ENCODE data around the gene ECHS1.
"Not testable (repeated sequence)": the region's sequence is repeated elsewhere in the genome, so short reads cannot be mapped to it uniquely, and the experiment has no call there.

The ECHS1 gene

DNA sequence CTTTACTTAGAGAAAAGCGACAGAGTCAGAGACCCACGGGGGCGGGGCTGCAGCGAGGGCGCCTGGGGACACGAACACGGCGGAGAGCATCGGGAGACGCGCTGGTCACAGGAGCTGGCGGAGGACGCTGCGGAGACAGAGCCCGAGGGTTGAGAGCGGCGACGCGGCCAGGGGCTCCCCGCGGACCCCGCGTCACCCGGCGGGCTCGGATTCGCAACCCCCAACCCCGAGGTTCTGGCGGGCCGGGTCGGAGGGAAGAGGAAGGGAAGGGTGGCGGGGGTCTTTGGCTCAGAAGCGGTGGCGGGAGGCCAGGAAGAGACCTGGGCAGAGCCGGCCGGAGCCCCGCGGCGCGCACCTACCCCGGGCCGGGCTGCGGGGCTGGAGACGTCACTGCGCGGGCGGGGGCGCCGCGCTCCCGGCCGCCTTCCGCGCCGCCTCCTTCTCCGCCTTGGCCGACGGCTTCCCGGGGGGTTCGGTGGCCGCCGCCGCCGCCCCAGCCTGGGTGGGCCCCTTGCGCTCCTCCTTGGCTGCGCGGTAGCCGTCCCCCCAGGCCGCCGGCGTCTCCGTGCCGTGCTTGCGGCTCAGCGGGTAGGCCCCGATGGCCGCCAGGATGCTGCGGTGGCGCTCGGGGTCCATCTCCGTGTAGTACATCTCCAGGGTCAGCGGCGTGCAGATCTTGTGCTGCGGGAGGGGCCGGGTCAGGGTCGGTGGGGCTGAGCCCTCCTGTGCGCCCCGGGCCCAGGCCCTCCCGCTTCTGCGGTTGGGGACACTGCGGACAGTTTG lies 47.5 kb downstream of the ECHS1 start:
- Histone ChIP-seq H2BK12ac (ENCODE audit: low read length) (no peak overlapping the region), H4K12ac (ENCODE audit: low read depth, low read length) (no peak overlapping the region), H3K23ac (ENCODE audit: low read length) (no peak overlapping the region), H3K14ac (ENCODE audit: low read length) (no peak overlapping the region), H3K9me3 (ENCODE audit: insufficient read depth, low read depth, low read length) (peaks cover 5% of the 10 kb centered on the region), H3K4ac (ENCODE audit: low read depth, low read length) (no peak overlapping the region), H2AK5ac (ENCODE audit: low read length) (no peak overlapping the region), H3K79me2 (ENCODE audit: control insufficient read depth, insufficient read depth, low read length, poor library complexity) (no peaks in the 10 kb centered on the region), H3K27ac (ENCODE audit: low read depth, low read length) (no peak overlapping the region), H3K4me1 (ENCODE audit: control insufficient read depth in 1 of 2, insufficient read depth in 2 of 2, low read length in 2 of 2) (peaks cover 7 to 16% of the 10 kb centered on the region in 2 experiments), H3K4me2 (ENCODE audit: low read length) (peak overlapping the region; percentile 59), H3K27me3 (ENCODE audit: insufficient read depth, low read length) (peaks cover 21% of the 10 kb centered on the region), H4K8ac (ENCODE audit: low read depth, low read length) (no peak overlapping the region), H3K18ac (ENCODE audit: low read length) (no peak overlapping the region), H3K4me3 (ENCODE audit: low read depth, low read length) (no peak overlapping the region), H3K79me1 (ENCODE audit: low read length) (no peaks in the 10 kb centered on the region), H4K91ac (ENCODE audit: low read depth, low read length) (no peak overlapping the region), H3K9ac (ENCODE audit: low read length) (no peak overlapping the region), H2BK120ac (ENCODE audit: insufficient read depth, low read length, poor library complexity) (no peak overlapping the region), H2BK5ac (ENCODE audit: low read depth, low read length, poor library complexity) (no peak overlapping the region), H3K36me3 (ENCODE audit: control insufficient read depth in 1 of 2, insufficient read depth in 2 of 2, low read length in 2 of 2) (no peaks in the 10 kb centered on the region), H2AFZ (ENCODE audit: insufficient read depth, low read length, poor library complexity) (peak overlapping the region; percentile 10)
- no peak for DNase-seq
- no CpG with 5 or more reads among the region's 91 CpGs for WGBS (ENCODE audit: extremely low coverage, insufficient coverage, insufficient read length)

DNA sequence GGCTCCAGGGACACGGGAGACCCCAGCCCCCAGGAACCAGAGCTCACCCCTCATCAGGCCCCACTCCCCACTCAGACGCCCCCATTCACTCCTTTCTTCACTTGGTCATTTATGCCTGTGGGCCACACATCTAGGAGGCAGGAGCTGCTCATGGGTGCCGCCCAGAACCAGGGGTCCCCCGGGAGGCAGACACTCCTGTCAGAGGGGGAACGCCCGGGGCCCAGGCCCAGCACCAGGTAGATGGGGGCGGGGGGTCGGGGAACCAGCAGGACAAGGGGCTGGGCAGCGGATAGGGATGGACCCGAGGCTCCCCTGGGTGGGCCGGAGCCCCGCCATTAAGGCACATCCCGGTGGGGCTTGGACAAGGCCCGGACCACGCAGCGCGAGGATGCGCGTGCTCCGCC lies 48.3 kb downstream of the ECHS1 start:
- H4K12ac ChIP-seq (ENCODE audit: low read depth, low read length): no peak overlapping the region
- H3K79me1 ChIP-seq (ENCODE audit: low read length): no peaks in the 10 kb centered on the region
- H3K9me3 ChIP-seq (ENCODE audit: insufficient read depth, low read depth, low read length): peaks cover 5% of the 10 kb centered on the region
- no CpG with 5 or more reads among the region's 20 CpGs for WGBS (ENCODE audit: extremely low coverage, insufficient coverage, insufficient read length)
- no peak for DNase-seq
- H3K27ac ChIP-seq (ENCODE audit: low read depth, low read length): no peak overlapping the region
- no peak overlapping the region for H4K8ac ChIP-seq (ENCODE audit: low read depth, low read length)
- no peak overlapping the region for H2AFZ ChIP-seq (ENCODE audit: insufficient read depth, low read length, poor library complexity)
- H4K91ac ChIP-seq (ENCODE audit: low read depth, low read length): no peak overlapping the region
- no peak overlapping the region for H3K23ac ChIP-seq (ENCODE audit: low read length)
- H3K36me3 ChIP-seq (ENCODE audit: control insufficient read depth in 1 of 2, insufficient read depth in 2 of 2, low read length in 2 of 2): no peaks in the 10 kb centered on the region
- H2BK120ac ChIP-seq (ENCODE audit: insufficient read depth, low read length, poor library complexity): no peak overlapping the region
- H2BK12ac ChIP-seq (ENCODE audit: low read length): no peak overlapping the region
- H3K18ac ChIP-seq (ENCODE audit: low read length): no peak overlapping the region
- peaks cover 21% of the 10 kb centered on the region for H3K27me3 ChIP-seq (ENCODE audit: insufficient read depth, low read length)
- no peaks in the 10 kb centered on the region for H3K79me2 ChIP-seq (ENCODE audit: control insufficient read depth, insufficient read depth, low read length, poor library complexity)
- peaks cover 7 to 16% of the 10 kb centered on the region in 2 experiments for H3K4me1 ChIP-seq (ENCODE audit: control insufficient read depth in 1 of 2, insufficient read depth in 2 of 2, low read length in 2 of 2)
- no peak overlapping the region for H2BK5ac ChIP-seq (ENCODE audit: low read depth, low read length, poor library complexity)
- no peak overlapping the region for H2AK5ac ChIP-seq (ENCODE audit: low read length)
- H3K14ac ChIP-seq (ENCODE audit: low read length): no peak overlapping the region
- no peak overlapping the region for H3K4me2 ChIP-seq (ENCODE audit: low read length)
- H3K4ac ChIP-seq (ENCODE audit: low read depth, low read length): no peak overlapping the region
- H3K9ac ChIP-seq (ENCODE audit: low read length): no peak overlapping the region
- no peak overlapping the region for H3K4me3 ChIP-seq (ENCODE audit: low read depth, low read length)

DNA sequence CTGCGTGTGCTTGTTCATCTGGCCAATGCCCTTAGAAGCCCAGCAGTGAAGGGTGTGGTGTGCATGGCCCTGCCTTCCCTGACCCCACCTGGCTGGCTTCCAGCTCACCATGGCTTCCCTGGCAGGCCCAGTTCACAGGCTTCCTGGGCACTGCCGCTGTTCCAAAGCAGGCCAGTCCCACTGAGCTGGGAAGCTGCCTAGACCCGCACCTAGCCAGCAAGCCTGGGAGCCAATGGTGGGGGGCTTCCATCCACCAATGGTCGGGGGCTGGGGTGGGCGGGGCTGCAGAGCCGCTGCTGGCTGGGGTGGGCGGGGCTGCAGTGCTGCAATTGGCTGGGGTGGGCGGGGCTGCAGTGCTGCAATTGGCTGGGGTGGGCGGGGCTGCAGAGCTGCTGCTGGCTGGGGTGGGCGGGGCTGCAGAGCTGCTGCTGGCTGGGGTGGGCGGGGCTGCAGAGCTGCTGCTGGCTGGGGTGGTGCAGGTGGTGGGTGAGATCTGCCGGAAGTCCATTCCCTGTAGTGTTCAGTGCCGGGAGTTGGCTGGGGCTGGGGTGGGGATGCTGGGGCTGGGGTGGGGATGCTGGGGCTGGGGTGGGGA lies 48.9 kb downstream of the ECHS1 start:
- Histone ChIP-seq H2BK120ac (ENCODE audit: insufficient read depth, low read length, poor library complexity) (no peak overlapping the region), H4K8ac (ENCODE audit: low read depth, low read length) (no peak overlapping the region), H4K12ac (ENCODE audit: low read depth, low read length) (no peak overlapping the region), H4K91ac (ENCODE audit: low read depth, low read length) (no peak overlapping the region), H2AK5ac (ENCODE audit: low read length) (no peak overlapping the region), H3K4ac (ENCODE audit: low read depth, low read length) (no peak overlapping the region), H3K27me3 (ENCODE audit: insufficient read depth, low read length) (peaks cover 21% of the 10 kb centered on the region), H3K18ac (ENCODE audit: low read length) (no peak overlapping the region), H3K79me1 (ENCODE audit: low read length) (no peaks in the 10 kb centered on the region), H3K9me3 (ENCODE audit: insufficient read depth, low read depth, low read length) (peaks cover 8% of the 10 kb centered on the region), H3K27ac (ENCODE audit: low read depth, low read length) (no peak overlapping the region), H3K4me2 (ENCODE audit: low read length) (no peak overlapping the region), H2BK5ac (ENCODE audit: low read depth, low read length, poor library complexity) (no peak overlapping the region), H2BK12ac (ENCODE audit: low read length) (no peak overlapping the region), H3K4me1 (ENCODE audit: control insufficient read depth in 1 of 2, insufficient read depth in 2 of 2, low read length in 2 of 2) (peaks cover 7 to 16% of the 10 kb centered on the region in 2 experiments), H2AFZ (ENCODE audit: insufficient read depth, low read length, poor library complexity) (no peak overlapping the region), H3K9ac (ENCODE audit: low read length) (no peak overlapping the region), H3K79me2 (ENCODE audit: control insufficient read depth, insufficient read depth, low read length, poor library complexity) (no peaks in the 10 kb centered on the region), H3K4me3 (ENCODE audit: low read depth, low read length) (no peak overlapping the region), H3K14ac (ENCODE audit: low read length) (no peak overlapping the region), H3K36me3 (ENCODE audit: control insufficient read depth in 1 of 2, insufficient read depth in 2 of 2, low read length in 2 of 2) (no peaks in the 10 kb centered on the region), H3K23ac (ENCODE audit: low read length) (no peak overlapping the region)
- WGBS (ENCODE audit: extremely low coverage, insufficient coverage, insufficient read length): no CpG with 5 or more reads among the region's 13 CpGs
- peak in 1 of 2 donors; percentile 26 for DNase-seq

DNA sequence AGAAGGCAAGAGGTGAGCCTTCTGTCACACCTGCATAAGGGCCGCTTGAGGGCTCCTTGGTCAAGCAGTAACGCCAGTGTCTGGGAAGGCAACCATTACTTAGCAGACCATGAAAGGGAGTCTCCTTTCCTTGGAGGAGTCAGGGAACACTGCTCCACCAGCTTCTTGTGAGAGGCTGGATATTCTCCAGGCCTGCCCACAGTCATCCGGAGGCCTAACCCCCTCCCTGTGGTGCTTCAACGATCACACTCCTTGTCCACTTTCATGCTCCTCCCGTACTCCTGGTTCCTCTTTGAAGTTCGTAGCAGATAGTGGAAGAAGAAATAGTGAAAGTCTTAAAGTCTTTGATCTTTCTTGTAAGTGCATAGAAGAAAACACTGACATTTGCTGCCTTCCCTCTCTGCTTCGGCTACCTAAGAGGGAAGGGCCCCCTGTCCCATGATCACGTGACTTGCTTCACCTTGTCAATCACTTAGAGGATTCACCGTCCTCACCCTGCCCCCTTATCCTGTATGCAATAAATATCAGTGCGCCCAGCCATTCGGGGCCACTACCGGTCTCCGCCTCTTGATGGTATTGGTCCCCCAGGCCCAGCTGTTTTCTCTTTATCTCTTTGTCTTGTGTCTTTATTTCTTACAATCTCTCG lies 51.0 kb downstream of the ECHS1 start:
- H2BK5ac ChIP-seq (ENCODE audit: low read depth, low read length, poor library complexity); H2BK120ac ChIP-seq (ENCODE audit: insufficient read depth, low read length, poor library complexity); H2AFZ ChIP-seq (ENCODE audit: insufficient read depth, low read length, poor library complexity); H3K27ac ChIP-seq (ENCODE audit: low read depth, low read length); H3K79me2 ChIP-seq (ENCODE audit: control insufficient read depth, insufficient read depth, low read length, poor library complexity); H3K36me3 ChIP-seq (ENCODE audit: control insufficient read depth in 1 of 2, insufficient read depth in 2 of 2, low read length in 2 of 2); H2BK12ac ChIP-seq (ENCODE audit: low read length); H3K4me2 ChIP-seq (ENCODE audit: low read length); H3K14ac ChIP-seq (ENCODE audit: low read length); H2AK5ac ChIP-seq (ENCODE audit: low read length); H3K23ac ChIP-seq (ENCODE audit: low read length); H3K4ac ChIP-seq (ENCODE audit: low read depth, low read length); H3K9ac ChIP-seq (ENCODE audit: low read length); H4K91ac ChIP-seq (ENCODE audit: low read depth, low read length); H4K12ac ChIP-seq (ENCODE audit: low read depth, low read length); H3K79me1 ChIP-seq (ENCODE audit: low read length); H4K8ac ChIP-seq (ENCODE audit: low read depth, low read length); H3K4me3 ChIP-seq (ENCODE audit: low read depth, low read length); H3K18ac ChIP-seq (ENCODE audit: low read length); DNase-seq: not testable (repeated sequence)
- H3K4me1 ChIP-seq (ENCODE audit: control insufficient read depth in 1 of 2, insufficient read depth in 2 of 2, low read length in 2 of 2): peaks cover 8 to 15% of the 10 kb centered on the region in 2 experiments
- WGBS (ENCODE audit: extremely low coverage, insufficient coverage, insufficient read length): no CpG with 5 or more reads among the region's 14 CpGs
- peaks cover 10% of the 10 kb centered on the region for H3K9me3 ChIP-seq (ENCODE audit: insufficient read depth, low read depth, low read length)
- peaks cover 21% of the 10 kb centered on the region for H3K27me3 ChIP-seq (ENCODE audit: insufficient read depth, low read length)

Measured in trophoblast cell (in vitro differentiated cells and primary cell).